Measurements from ENCODE around the gene PRRC2A. TPM values are rescaled to one million over a fixed set of nuclear protein-coding genes. Genes with fewer than 3 reads are reported as not detected.
A peak's percentile ranks its signal among the peaks of the same experiment; 100 is the strongest.

Gene PRRC2A
- total RNA-seq, 4 donors from 2014 or later, result 71.4 to 113 (median 88.0) TPM

GRCh38 chr6:31592396-31592771 lies 28.1 kb upstream of the PRRC2A start:
- DNase-seq (ENCODE audit: low spot score in 2 of 2), result no peak
- H3K27me3 ChIP-seq, result peaks cover 0 to 6% of the 10 kb centered on the region in 2 donors
- TF ChIP-seq EP300 (IDR thresholded peaks at IDR 0.05), result no peak
- TF ChIP-seq, protein P1, sequence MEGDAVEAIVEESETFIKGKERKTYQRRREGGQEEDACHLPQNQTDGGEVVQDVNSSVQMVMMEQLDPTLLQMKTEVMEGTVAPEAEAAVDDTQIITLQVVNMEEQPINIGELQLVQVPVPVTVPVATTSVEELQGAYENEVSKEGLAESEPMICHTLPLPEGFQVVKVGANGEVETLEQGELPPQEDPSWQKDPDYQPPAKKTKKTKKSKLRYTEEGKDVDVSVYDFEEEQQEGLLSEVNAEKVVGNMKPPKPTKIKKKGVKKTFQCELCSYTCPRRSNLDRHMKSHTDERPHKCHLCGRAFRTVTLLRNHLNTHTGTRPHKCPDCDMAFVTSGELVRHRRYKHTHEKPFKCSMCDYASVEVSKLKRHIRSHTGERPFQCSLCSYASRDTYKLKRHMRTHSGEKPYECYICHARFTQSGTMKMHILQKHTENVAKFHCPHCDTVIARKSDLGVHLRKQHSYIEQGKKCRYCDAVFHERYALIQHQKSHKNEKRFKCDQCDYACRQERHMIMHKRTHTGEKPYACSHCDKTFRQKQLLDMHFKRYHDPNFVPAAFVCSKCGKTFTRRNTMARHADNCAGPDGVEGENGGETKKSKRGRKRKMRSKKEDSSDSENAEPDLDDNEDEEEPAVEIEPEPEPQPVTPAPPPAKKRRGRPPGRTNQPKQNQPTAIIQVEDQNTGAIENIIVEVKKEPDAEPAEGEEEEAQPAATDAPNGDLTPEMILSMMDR (IDR thresholded peaks at IDR 0.05), result no peak
- no peak for TF ChIP-seq POLR2A (IDR thresholded peaks at IDR 0.05)
- 88% methylated on average over 7 of the region's 7 CpGs for WGBS, 2 donors
- no peaks in the 10 kb centered on the region for H3K36me3 ChIP-seq
- H3K9me3 ChIP-seq, result no peaks in the 10 kb centered on the region
- H3K27ac ChIP-seq, result peak overlapping the region in 1 of 4 donors; percentile 26
- H3K4me1 ChIP-seq, result peaks cover 0 to 9% (median 3%) of the 10 kb centered on the region in 4 donors
- no peak overlapping the region for H3K4me3 ChIP-seq

DNA sequence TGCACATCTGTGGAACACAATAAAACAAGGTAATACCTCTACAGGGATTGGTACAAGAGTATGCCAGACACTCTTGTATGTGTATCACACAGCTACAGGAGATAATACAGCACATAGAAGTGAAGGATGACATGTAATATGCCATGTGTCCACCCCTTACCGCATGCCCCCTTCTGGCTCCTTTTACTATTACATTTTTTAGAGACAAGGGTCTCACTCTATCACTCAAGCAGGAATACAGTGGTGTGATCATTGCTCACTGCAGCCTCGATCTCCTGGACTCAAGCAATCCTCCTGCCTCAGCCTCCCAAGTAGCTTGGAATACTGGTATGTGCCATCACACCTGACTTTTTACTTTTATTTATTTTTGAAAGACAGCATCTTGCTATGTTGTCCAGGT lies 23.5 kb upstream of the PRRC2A start:
- Histone ChIP-seq H3K9me3 (no peaks in the 10 kb centered on the region), H3K4me1 (peaks cover 0 to 4% (median 0%) of the 10 kb centered on the region in 4 donors), H3K27ac (no peak overlapping the region), H3K27me3 (no peaks in the 10 kb centered on the region), H3K36me3 (no peaks in the 10 kb centered on the region), H3K4me3 (no peak overlapping the region)
- TF ChIP-seq POLR2A (IDR thresholded peaks at IDR 0.05) (no peak), EP300 (IDR thresholded peaks at IDR 0.05) (no peak)
- TF ChIP-seq, protein P1 (IDR thresholded peaks at IDR 0.05), result peak in 3 of 5 experiments; percentile 34 to 40 (median 36)
- DNase-seq (ENCODE audit: low spot score in 2 of 2), result no peak
- 30% methylated on average over 2 of the region's 2 CpGs for WGBS, 2 donors

DNA sequence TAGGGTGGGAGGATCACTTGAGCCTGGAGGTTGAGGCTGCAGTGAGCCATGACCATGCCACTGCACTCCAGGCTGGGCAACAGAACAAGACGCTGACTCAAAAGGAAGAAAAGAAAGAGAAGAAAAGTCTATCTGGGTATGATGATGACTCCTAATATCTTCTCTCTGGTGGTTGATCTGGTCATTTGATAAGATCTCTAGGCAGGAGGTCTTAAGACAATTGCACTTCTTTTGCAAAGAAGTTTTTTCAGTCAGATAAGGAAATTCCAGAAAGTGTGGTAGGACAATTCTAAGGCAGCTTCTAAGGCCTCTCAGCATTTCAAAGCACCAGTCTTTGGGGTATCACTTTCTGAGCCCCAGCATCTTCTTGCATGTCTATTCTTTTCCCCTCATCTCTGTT lies 13.2 kb upstream of the PRRC2A start:
- Histone ChIP-seq H3K27ac (no peak overlapping the region), H3K27me3 (no peaks in the 10 kb centered on the region), H3K4me1 (no peaks in the 10 kb centered on the region), H3K4me3 (no peak overlapping the region), H3K9me3 (no peaks in the 10 kb centered on the region), H3K36me3 (no peaks in the 10 kb centered on the region)
- 75 to 82% methylated on average over 1 of the region's 1 CpG for WGBS, 2 donors
- TF ChIP-seq EP300 (IDR thresholded peaks at IDR 0.05) (no peak), POLR2A (IDR thresholded peaks at IDR 0.05) (no peak)
- TF ChIP-seq, protein P1 (IDR thresholded peaks at IDR 0.05), result no peak
- DNase-seq (ENCODE audit: low spot score in 2 of 2), result no peak

- TF ChIP-seq POLR2A (IDR thresholded peaks at IDR 0.05) (no peak), EP300 (IDR thresholded peaks at IDR 0.05) (no peak)
- TF ChIP-seq, protein P1 (IDR thresholded peaks at IDR 0.05), result no peak
- Histone ChIP-seq H3K27ac (no peak overlapping the region), H3K4me1 (no peaks in the 10 kb centered on the region), H3K4me3 (no peak overlapping the region), H3K36me3 (no peaks in the 10 kb centered on the region), H3K9me3 (no peaks in the 10 kb centered on the region), H3K27me3 (no peaks in the 10 kb centered on the region)
- 55 to 64% methylated on average over 8 of the region's 8 CpGs for WGBS, 2 donors
- no peak for DNase-seq (ENCODE audit: low spot score in 2 of 2)
Measured at GRCh38 chr6:31609519-31610406, 10.8 kb upstream of the PRRC2A start.

- H3K27me3 ChIP-seq, result no peaks in the 10 kb centered on the region
- H3K9me3 ChIP-seq, result no peaks in the 10 kb centered on the region
- H3K27ac ChIP-seq, result no peak overlapping the region
- no peak overlapping the region for H3K4me3 ChIP-seq
- H3K4me1 ChIP-seq, result no peaks in the 10 kb centered on the region
- H3K36me3 ChIP-seq, result no peaks in the 10 kb centered on the region
- DNase-seq (ENCODE audit: low spot score in 2 of 2), result no peak
- 64 to 66% methylated on average over 4 of the region's 4 CpGs for WGBS, 2 donors
- no peak for TF ChIP-seq POLR2A (IDR thresholded peaks at IDR 0.05)
- TF ChIP-seq, protein P1 (IDR thresholded peaks at IDR 0.05), result no peak
- TF ChIP-seq EP300 (IDR thresholded peaks at IDR 0.05), result no peak
Measured at GRCh38 chr6:31610968-31611367, 9.5 kb upstream of the PRRC2A start.
